IMR-90 (cell line): ENCODE results near the gene DCUN1D2. TPM values are rescaled to one million over a fixed set of nuclear protein-coding genes. Genes with fewer than 3 reads are reported as not detected.

Source experiments
- ATAC-seq: fragments of 200-7000 bp; cut with Tn5 transposase; 2 replicates; pipeline ENCODE4 v1.9.1; 2020; ENCODE audit warnings: low read depth, mild to moderate bottlenecking, moderate library complexity
- BruUV-seq: library from RNA; stranded (reverse); fragments of 400-500 nt; replicated peaks from 2 replicates; lab custom pipeline; 2021; lab: Mats Ljungman, UMichigan
- CTCF ChIA-PET: fragments of 300-600 bp; formaldehyde crosslinking; extraction: SDS; loops from one replicate; lab custom pipeline; 2021; ENCODE audit warnings: antibody characterized with exemption; lab: Yijun Ruan, JAX
- POLR2A ChIA-PET: fragments of 300-600 bp; sonication (Branson Sonifier 250); formaldehyde crosslinking; loops from one replicate; lab custom pipeline; 2022; ENCODE audit warnings: antibody characterized with exemption; ENCODE audit not compliant: unreplicated experiment; lab: Charles Lee
- DNase-seq: peaks from one replicate; pipeline ENCODE4 v3.0.0; 2013
- H2AFZ ChIP-seq: replicated peaks from 2 replicates; pipeline ENCODE3; 2013; ENCODE audit warnings: low read length, mild to moderate bottlenecking; ENCODE audit not compliant: poor library complexity
- H2AK5ac ChIP-seq: 2 replicates; pipeline ENCODE4 v1.6.1; 2013; ENCODE audit warnings: low read depth, low read length, inconsistent platforms
- H2AK9ac ChIP-seq: replicated peaks from 2 replicates; pipeline ENCODE3; 2013; ENCODE audit warnings: mild to moderate bottlenecking, low read depth, low read length, moderate library complexity; ENCODE audit not compliant: poor library complexity
- H2BK120ac ChIP-seq: 2 replicates; pipeline ENCODE4 v1.6.1; 2013; ENCODE audit warnings: low read depth, low read length, inconsistent platforms
- H2BK15ac ChIP-seq: 3 replicates; pipeline ENCODE4 v1.6.1; 2013; ENCODE audit warnings: low read depth, low read length, inconsistent platforms
- H2BK20ac ChIP-seq: 2 replicates; pipeline ENCODE4 v1.6.1; 2013; ENCODE audit warnings: low read depth, mild to moderate bottlenecking, inconsistent platforms, low read length, moderate library complexity
- H2BK5ac ChIP-seq: 2 replicates; pipeline ENCODE4 v1.6.1; 2013; ENCODE audit warnings: mild to moderate bottlenecking, low read depth, low read length, inconsistent platforms; ENCODE audit not compliant: poor library complexity, severe bottlenecking
- H3K14ac ChIP-seq: replicated peaks from 2 replicates; pipeline ENCODE4 v1.6.1; 2013; ENCODE audit warnings: low read depth, low read length, inconsistent platforms
- H3K18ac ChIP-seq: 2 replicates; pipeline ENCODE4 v1.6.1; 2013; ENCODE audit warnings: low read depth, low read length, control low read depth
- H3K23ac ChIP-seq: 2 replicates; pipeline ENCODE4 v1.6.1; 2013; ENCODE audit warnings: low read depth, low read length, inconsistent platforms
- H3K27ac ChIP-seq: 2 replicates; pipeline ENCODE4 v1.5.1; 2013; ENCODE audit warnings: mild to moderate bottlenecking, control low read depth, low read length; ENCODE audit not compliant: insufficient read depth
- H3K27me3 ChIP-seq: 2 replicates; pipeline ENCODE4 v1.6.1; 2013; ENCODE audit warnings: low read length; ENCODE audit not compliant: control insufficient read depth, insufficient read depth
- H3K36me3 ChIP-seq: 2 replicates; pipeline ENCODE4 v1.6.1; 2013; ENCODE audit warnings: low read length, mixed read lengths; ENCODE audit not compliant: control insufficient read depth, insufficient read depth
- H3K4ac ChIP-seq: 2 replicates; pipeline ENCODE4 v1.6.1; 2013; ENCODE audit warnings: low read depth, low read length, inconsistent platforms
- H3K4me1 ChIP-seq: 2 replicates; pipeline ENCODE4 v1.6.1; 2013; ENCODE audit warnings: low read length, mixed read lengths; ENCODE audit not compliant: control insufficient read depth, insufficient read depth
- H3K4me2 ChIP-seq: 2 replicates; pipeline ENCODE4 v1.6.1; 2013; ENCODE audit warnings: low read depth, mild to moderate bottlenecking, control low read depth, low read length, moderate library complexity
- H3K4me3 ChIP-seq: 2 replicates; pipeline ENCODE4 v1.5.1; 2013; ENCODE audit warnings: low read depth, mild to moderate bottlenecking, control low read depth, low read length, moderate library complexity; ENCODE audit not compliant: insufficient read depth
- H3K56ac ChIP-seq: 2 replicates; pipeline ENCODE4 v1.6.1; 2013; ENCODE audit warnings: low read length, inconsistent platforms; ENCODE audit not compliant: insufficient read depth; ENCODE audit errors: extremely low read depth
- H3K79me1 ChIP-seq, 2 experiments: 2 replicates each; pipeline ENCODE4 v1.6.1; 2013; ENCODE audit warnings: low read length in 2 of 2, inconsistent platforms in 1 of 2, low read depth in 1 of 2
- H3K9ac ChIP-seq: 2 replicates; pipeline ENCODE4 v1.6.1; 2013; ENCODE audit warnings: low read depth, low read length, control low read depth
- H3K9me1 ChIP-seq: 2 replicates; pipeline ENCODE4 v1.6.1; 2013; ENCODE audit warnings: low read length, inconsistent platforms; ENCODE audit not compliant: insufficient read depth
- H3K9me3 ChIP-seq: 2 replicates; pipeline ENCODE4 v1.6.1; 2013; ENCODE audit warnings: low read length; ENCODE audit not compliant: control insufficient read depth, insufficient read depth
- H4K20me1 ChIP-seq: 2 replicates; pipeline ENCODE4 v1.6.1; 2013; ENCODE audit warnings: low read length, inconsistent platforms; ENCODE audit not compliant: insufficient read depth
- H4K5ac ChIP-seq: 2 replicates; pipeline ENCODE4 v1.6.1; 2013; ENCODE audit warnings: mild to moderate bottlenecking, low read depth, low read length, control low read depth
- H4K8ac ChIP-seq, 2 experiments: 2 replicates each; pipeline ENCODE4 v1.6.1; 2013; ENCODE audit warnings: low read depth in 2 of 2, low read length in 2 of 2, control low read depth in 1 of 2, inconsistent platforms in 1 of 2
- H4K91ac ChIP-seq: 2 replicates; pipeline ENCODE4 v1.6.1; 2013; ENCODE audit warnings: low read depth, low read length, inconsistent platforms; ENCODE audit not compliant: insufficient read depth
- BHLHE40 ChIP-seq: fragments of 150-350 bp; IDR thresholded peaks from 2 replicates; pipeline ENCODE4 v1.6.1; 2016; ENCODE audit warnings: mild to moderate bottlenecking, low read depth, low read length
- CEBPB ChIP-seq: IDR thresholded peaks from 2 replicates; pipeline ENCODE4 v1.6.1; 2012; ENCODE audit warnings: low read depth, low read length, improper control_type of control experiment
- FOS ChIP-seq: fragments of 150-350 bp; IDR thresholded peaks from 2 replicates; pipeline ENCODE4 v1.6.1; 2016; ENCODE audit warnings: low read depth, low read length
- MAZ ChIP-seq: IDR thresholded peaks from 2 replicates; pipeline ENCODE4 v1.6.1; 2012; ENCODE audit warnings: low read depth, mild to moderate bottlenecking, low read length, improper control_type of control experiment, moderate library complexity, borderline replicate concordance
- MXI1 ChIP-seq: IDR thresholded peaks from 2 replicates; pipeline ENCODE4 v1.6.1; 2012; ENCODE audit warnings: low read depth, mild to moderate bottlenecking, low read length, moderate library complexity, borderline replicate concordance
- NFE2L2 ChIP-seq: fragments of 150-350 bp; IDR thresholded peaks from 2 replicates; pipeline ENCODE4 v1.6.1; 2016; ENCODE audit warnings: low read depth, mild to moderate bottlenecking, low read length
- POLR2A ChIP-seq: IDR thresholded peaks from 2 replicates; pipeline ENCODE4 v1.6.1; 2012; ENCODE audit warnings: mild to moderate bottlenecking, low read depth, low read length
- RAD21 ChIP-seq: IDR thresholded peaks from 2 replicates; pipeline ENCODE4 v1.6.1; 2012; ENCODE audit warnings: low read length, improper control_type of control experiment
- RCOR1 ChIP-seq: IDR thresholded peaks from 2 replicates; pipeline ENCODE4 v1.6.1; 2012; ENCODE audit warnings: mild to moderate bottlenecking, low read length, improper control_type of control experiment; ENCODE audit not compliant: insufficient replicate concordance
- RFX5 ChIP-seq: IDR thresholded peaks from 2 replicates; pipeline ENCODE4 v1.8.0; 2012; ENCODE audit warnings: low read depth, mild to moderate bottlenecking, low read length, moderate library complexity
- SMC3 ChIP-seq: fragments of 150-350 bp; IDR thresholded peaks from 2 replicates; pipeline ENCODE4 v1.6.1; 2016; ENCODE audit warnings: low read depth, mild to moderate bottlenecking, antibody characterized with exemption, low read length, moderate library complexity
- WGBS, 2 experiments: methylation state at CpG; one replicate each; pipeline versions ENCODE4 v1.1.5 to v1.1.7; 2013; ENCODE audit warnings: missing lambda C conversion rate in 2 of 2; ENCODE audit not compliant: insufficient read length in 1 of 2; ENCODE audit errors: extremely low coverage in 2 of 2; 5-methylcytosine and 5-hydroxymethylcytosine counted together
- dilution Hi-C: fragments of 300-500 bp; cut with HindIII; formaldehyde crosslinking; loops from one replicate; pipeline ENCODE4 v1.14.3; 2018; ENCODE audit warnings: low sequenced_read_pairs; ENCODE audit not compliant: unreplicated experiment
- in situ Hi-C: fragments of 300-500 bp; cut with MboI; formaldehyde crosslinking; loops from 3 replicates; pipeline ENCODE4 v1.14.3; 2019; ENCODE audit warnings: low sequenced_read_pairs, inconsistent platforms, mixed read lengths
- intact Hi-C: fragments of 100-400 bp; cut with micrococcal nuclease; formaldehyde crosslinking; loops from 2 replicates; pipeline ENCODE4 v1.10.0; 2022
- polyA plus RNA-seq, 3 experiments: library from polyadenylated mRNA; depleted of rRNA; stranded (reverse); fragments of >200 nt; gene quantifications; 2 replicates each; pipeline ENCODE4 v1.2.3, GENCODE V29; 2012; ENCODE audit warnings: low replicate concordance in 1 of 3
- total RNA-seq: library from RNA; depleted of rRNA; stranded (reverse); fragments of >200 nt; gene quantifications from 2 replicates; pipeline ENCODE4 v1.2.3, GENCODE V29; 2012

The DCUN1D2 gene
- total and polyA plus RNA-seq, 2 of the 4 experiments (the other 2 are of a cell fraction) = 8.1 to 11.5 TPM

DNA sequence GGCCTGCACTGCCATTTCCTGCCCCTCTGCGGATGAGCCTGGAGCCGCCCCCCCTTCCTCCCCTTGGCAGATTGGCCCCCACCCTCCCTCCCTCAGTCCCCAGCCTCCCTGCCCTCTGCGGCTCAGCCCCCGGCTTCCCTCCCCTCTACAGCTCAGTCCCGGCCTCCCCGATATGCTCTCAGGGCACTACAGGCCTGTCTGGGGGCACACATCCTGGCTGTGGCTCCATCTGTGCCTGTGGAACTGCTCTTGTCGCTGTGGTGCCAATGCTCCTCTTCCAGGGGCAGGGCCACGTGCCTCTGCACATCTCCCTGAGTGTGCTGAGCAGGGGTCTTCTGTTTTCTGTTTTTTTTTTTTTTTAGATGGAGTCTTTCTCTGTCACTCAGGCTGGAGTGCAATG, 76.2 kb downstream of the DCUN1D2 start:
- dilution Hi-C loops = no loop called here
- H3K4me1 ChIP-seq = peaks cover 23% of the 10 kb centered on the region
- peak overlapping the region; percentile 83; the same call in 1 of the 2 replicates for H3K14ac ChIP-seq

More for the DNA sequence above, 76.2 kb downstream of the DCUN1D2 start:
- ChIA-PET POLR2A (no interaction called here), CTCF (no interaction called here)
- Histone ChIP-seq H3K18ac (peak overlapping the region; percentile 16; the same call in 1 of the 2 replicates), H3K4me3 (no peak overlapping the region), H4K5ac (peak overlapping the region; percentile 86), H3K9me1 (peaks cover 10% of the 10 kb centered on the region), H3K4ac (peak overlapping the region; percentile 71), H2BK15ac (no peak overlapping the region), H3K27me3 (peaks cover 3% of the 10 kb centered on the region; the same call in 1 of the 2 replicates), H3K27ac (no peak overlapping the region), H4K8ac (peak overlapping the region; percentile 13 to 87; a peak in 3 of 4 replicates), H2AFZ (peak overlapping the region; percentile 82), H2BK20ac (peak overlapping the region; percentile 79), H3K23ac (no peak overlapping the region), H3K9me3 (no peaks in the 10 kb centered on the region), H3K56ac (no peak overlapping the region), H2AK5ac (peak overlapping the region; percentile 10; the same call in 1 of the 2 replicates), H3K79me1 (no peaks in the 10 kb centered on the region), H3K36me3 (no peaks in the 10 kb centered on the region), H2BK120ac (peak overlapping the region; percentile 89), H2AK9ac (peak overlapping the region; percentile 55), H3K9ac (no peak overlapping the region), H2BK5ac (no peak overlapping the region), H4K20me1 (no peaks in the 10 kb centered on the region), H4K91ac (peak overlapping the region; percentile 78), H3K4me2 (no peak overlapping the region)
- DNase-seq (no peak), ATAC-seq (no peak)
- intact Hi-C loops = no loop called here
- in situ Hi-C loops = no loop called here
- TF ChIP-seq RFX5 (no peak), BHLHE40 (no peak), NFE2L2 (no peak), MAZ (no peak), RAD21 (no peak), RCOR1 (no peak), SMC3 (no peak), FOS (no peak), MXI1 (no peak), CEBPB (no peak), POLR2A (no peak)
- 67% methylated on average over 4 of the region's 8 CpGs; no CpG with 5 or more reads in 1 of the 2 experiments for WGBS, 2 experiments
- BruUV-seq = no TSS peak
